Gastroesophageal sphincter (tissue), 4 donors: ENCODE data around the gene CSN1S1. TPM values are rescaled to one million over a fixed set of nuclear protein-coding genes. Genes with fewer than 3 reads are reported as not detected.
A peak's percentile ranks its signal among the peaks of the same experiment; 100 is the strongest.

Experiments used
- ATAC-seq: fragments of 150-250 bp; one replicate; pipeline ENCODE4 v1.9.1; 2016; ENCODE audit warnings: mild to moderate bottlenecking, moderate library complexity
- H3K27ac ChIP-seq, 4 donors: fragments of 200-600 bp; sonication (generic) in 3 of 4; 1 replicate in 3 of 4; 2 replicates in 1 of 4; pipeline ENCODE4 v1.5.1; 2016 to 2019
- H3K27me3 ChIP-seq: fragments of 200-600 bp; sonication (generic); one replicate; pipeline ENCODE4 v1.5.1; 2019
- H3K36me3 ChIP-seq, 2 donors: fragments of 200-600 bp; sonication (generic); one replicate each; pipeline ENCODE4 v1.5.1; 2019; ENCODE audit warnings: control low read depth in 1 of 2
- H3K4me1 ChIP-seq, 3 donors: fragments of 200-600 bp; sonication (generic); 1 replicate in 2 of 3; 2 replicates in 1 of 3; pipeline ENCODE4 v1.5.1; 2016 to 2019; ENCODE audit warnings: control low read depth in 2 of 3
- H3K4me3 ChIP-seq, 2 donors: fragments of 200-600 bp; sonication (generic); one replicate each; pipeline ENCODE4 v1.5.1; 2019; ENCODE audit warnings: mild to moderate bottlenecking in 1 of 2, moderate library complexity in 1 of 2
- H3K9me3 ChIP-seq, 3 donors: fragments of 200-600 bp; sonication (generic); one replicate each; pipeline ENCODE4 v1.5.1; 2017 to 2019; ENCODE audit warnings: control low read depth in 2 of 3
- CTCF ChIP-seq, 4 experiments: fragments of 200-600 bp in 2 of 4; fragments of 450-650 bp in 2 of 4; sonication (generic) in 1 of 4; IDR thresholded peaks; one replicate each; pipeline ENCODE4 v1.5.1; 2017 to 2019; ENCODE audit warnings: antibody characterized with exemption in 4 of 4, mild to moderate bottlenecking in 2 of 4, moderate library complexity in 2 of 4
- EP300 ChIP-seq: sonication (generic); formaldehyde crosslinking; IDR thresholded peaks from one replicate; pipeline ENCODE4 v1.6.1; 2017; ENCODE audit warnings: antibody characterized with exemption, mild to moderate bottlenecking
- POLR2A ChIP-seq, 2 donors: fragments of 450-650 bp; IDR thresholded peaks; one replicate each; pipeline ENCODE4 v1.6.1; 2017; ENCODE audit warnings: antibody characterized with exemption in 2 of 2, mild to moderate bottlenecking in 2 of 2, moderate library complexity in 1 of 2
- POLR2AphosphoS5 ChIP-seq: sonication (generic); formaldehyde crosslinking; IDR thresholded peaks from one replicate; pipeline ENCODE4 v1.6.1; 2017; ENCODE audit warnings: antibody characterized with exemption
- WGBS, 2 donors: methylation state at CpG; one replicate each; pipeline ENCODE4 v1.1.5; 2018; ENCODE audit warnings: low coverage in 1 of 2; 5-methylcytosine and 5-hydroxymethylcytosine counted together
- total RNA-seq, 4 donors: library from RNA; depleted of rRNA; stranded (reverse); fragments of >200 nt; gene quantifications; one replicate each; pipeline ENCODE4 v1.1.0, GENCODE V29; 2016

CSN1S1 gene
- total RNA-seq: not detected

GRCh38 chr4:69930768-69931167 lies at the start of gene CSN1S1:
TSS of gene CSN1S1 (plus strand) at chr4:69931068. CDS start at chr4:69932556, 1,488 bp downstream.
- ATAC-seq: no peak
- Histone ChIP-seq H3K4me3 (no peak within 1 kb of the TSS), H3K36me3 (no peaks in the 10 kb centered on the region), H3K27me3 (no peaks in the 10 kb centered on the region), H3K4me1 (no peaks in the 10 kb centered on the region), H3K9me3 (no peaks in the 10 kb centered on the region), H3K27ac (no peak within 1 kb of the TSS)
- TF ChIP-seq POLR2AphosphoS5: no peak
- TF ChIP-seq CTCF (IDR thresholded peaks at IDR 0.05): no peak
- TF ChIP-seq EP300: no peak
- TF ChIP-seq POLR2A (IDR thresholded peaks at IDR 0.05): no peak
- 92 to 93% methylated on average over 3 of the region's 3 CpGs for WGBS, 2 donors

GRCh38 chr4:69881173-69881773 lies 49.6 kb upstream of the CSN1S1 start:
- TF ChIP-seq POLR2A (IDR thresholded peaks at IDR 0.05): no peak
- peak; percentile 9 to 63 (median 42) for TF ChIP-seq CTCF (IDR thresholded peaks at IDR 0.05)
- no peak for TF ChIP-seq EP300
- TF ChIP-seq POLR2AphosphoS5: no peak
- ATAC-seq: no peak
- no peaks in the 10 kb centered on the region for H3K27me3 ChIP-seq
- H3K27ac ChIP-seq: no peak overlapping the region
- no peaks in the 10 kb centered on the region for H3K36me3 ChIP-seq
- H3K4me1 ChIP-seq: no peaks in the 10 kb centered on the region
- no peaks in the 10 kb centered on the region for H3K9me3 ChIP-seq
- no peak overlapping the region for H3K4me3 ChIP-seq

- no peak for ATAC-seq
- Histone ChIP-seq H3K4me1 (no peaks in the 10 kb centered on the region), H3K27me3 (no peaks in the 10 kb centered on the region), H3K36me3 (no peaks in the 10 kb centered on the region), H3K27ac (no peak overlapping the region), H3K9me3 (no peaks in the 10 kb centered on the region), H3K4me3 (no peak overlapping the region)
- TF ChIP-seq POLR2A (IDR thresholded peaks at IDR 0.05) (no peak), CTCF (IDR thresholded peaks at IDR 0.05) (no peak), EP300 (no peak), POLR2AphosphoS5 (no peak)
Observed at GRCh38 chr4:69882150-69882549, 48.7 kb upstream of the CSN1S1 start.

- H3K36me3 ChIP-seq: no peaks in the 10 kb centered on the region
- no peaks in the 10 kb centered on the region for H3K4me1 ChIP-seq
- H3K27me3 ChIP-seq: no peaks in the 10 kb centered on the region
- TF ChIP-seq EP300 (no peak), CTCF (IDR thresholded peaks at IDR 0.05) (no peak), POLR2A (IDR thresholded peaks at IDR 0.05) (no peak), POLR2AphosphoS5 (no peak)
- no peak overlapping the region for H3K27ac ChIP-seq
- ATAC-seq: no peak
- H3K4me3 ChIP-seq: no peak overlapping the region
- H3K9me3 ChIP-seq: no peaks in the 10 kb centered on the region
Observed at GRCh38 chr4:69888336-69888735, 42.5 kb upstream of the CSN1S1 start.

GRCh38 chr4:69894186-69894585 lies 36.7 kb upstream of the CSN1S1 start:
- no peaks in the 10 kb centered on the region for H3K36me3 ChIP-seq
- no peaks in the 10 kb centered on the region for H3K4me1 ChIP-seq
- H3K27ac ChIP-seq: no peak overlapping the region
- 60 to 63% methylated on average over 3 to 5 of the region's 5 CpGs for WGBS, 2 donors
- no peak for TF ChIP-seq CTCF (IDR thresholded peaks at IDR 0.05)
- no peak for TF ChIP-seq POLR2AphosphoS5
- no peak for TF ChIP-seq EP300
- TF ChIP-seq POLR2A (IDR thresholded peaks at IDR 0.05): no peak
- no peaks in the 10 kb centered on the region for H3K9me3 ChIP-seq
- ATAC-seq: no peak
- H3K4me3 ChIP-seq: no peak overlapping the region
- no peaks in the 10 kb centered on the region for H3K27me3 ChIP-seq
